Measurements from ENCODE around the gene CMTM4. TPM values are rescaled to one million over a fixed set of nuclear protein-coding genes. Genes with fewer than 3 reads are reported as not detected.

CMTM4 gene
- total RNA-seq, 1 experiment from 2014 or later = 110 TPM

DNA sequence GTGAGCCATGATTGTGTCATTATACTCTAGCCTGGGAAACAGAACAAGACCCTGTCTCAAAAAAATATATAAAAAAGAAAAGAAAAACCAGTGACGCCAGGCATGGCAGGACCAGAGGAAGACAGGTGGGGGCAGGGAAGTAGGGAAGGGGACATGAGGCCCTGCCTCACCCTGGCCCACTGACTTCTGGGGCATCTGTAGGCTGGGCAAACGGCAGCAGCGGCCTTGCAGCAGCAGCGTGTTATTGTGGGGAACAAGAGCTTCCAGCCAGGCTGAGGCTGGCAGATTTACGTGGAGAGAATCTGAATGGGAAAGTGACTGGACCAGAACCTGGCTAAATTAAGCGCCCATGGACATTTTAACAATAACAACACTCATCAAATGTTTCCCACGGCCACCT, 19.4 kb downstream of the CMTM4 start:
- no peak overlapping the region for H3K4me3 Mint-ChIP-seq (ENCODE audit: low read depth, unreplicated experiment)
- TF ChIP-seq, protein P1, sequence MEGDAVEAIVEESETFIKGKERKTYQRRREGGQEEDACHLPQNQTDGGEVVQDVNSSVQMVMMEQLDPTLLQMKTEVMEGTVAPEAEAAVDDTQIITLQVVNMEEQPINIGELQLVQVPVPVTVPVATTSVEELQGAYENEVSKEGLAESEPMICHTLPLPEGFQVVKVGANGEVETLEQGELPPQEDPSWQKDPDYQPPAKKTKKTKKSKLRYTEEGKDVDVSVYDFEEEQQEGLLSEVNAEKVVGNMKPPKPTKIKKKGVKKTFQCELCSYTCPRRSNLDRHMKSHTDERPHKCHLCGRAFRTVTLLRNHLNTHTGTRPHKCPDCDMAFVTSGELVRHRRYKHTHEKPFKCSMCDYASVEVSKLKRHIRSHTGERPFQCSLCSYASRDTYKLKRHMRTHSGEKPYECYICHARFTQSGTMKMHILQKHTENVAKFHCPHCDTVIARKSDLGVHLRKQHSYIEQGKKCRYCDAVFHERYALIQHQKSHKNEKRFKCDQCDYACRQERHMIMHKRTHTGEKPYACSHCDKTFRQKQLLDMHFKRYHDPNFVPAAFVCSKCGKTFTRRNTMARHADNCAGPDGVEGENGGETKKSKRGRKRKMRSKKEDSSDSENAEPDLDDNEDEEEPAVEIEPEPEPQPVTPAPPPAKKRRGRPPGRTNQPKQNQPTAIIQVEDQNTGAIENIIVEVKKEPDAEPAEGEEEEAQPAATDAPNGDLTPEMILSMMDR (IDR thresholded peaks at IDR 0.05; ENCODE audit: unreplicated experiment) = no peak
- BruUV-seq (replicated peaks) = no TSS peak
- H3K36me3 Mint-ChIP-seq (ENCODE audit: insufficient read depth, unreplicated experiment) = peaks cover 13% of the 10 kb centered on the region
- H3K4me1 Mint-ChIP-seq (ENCODE audit: low read depth, unreplicated experiment) = peaks cover 21% of the 10 kb centered on the region
- no peak overlapping the region for H3K27ac Mint-ChIP-seq (ENCODE audit: unreplicated experiment)
- intact Hi-C loops (cut with micrococcal nuclease; ENCODE audit: unreplicated experiment) = no loop called here
- no peak for DNase-seq
- H3K9me3 Mint-ChIP-seq (ENCODE audit: low read depth, unreplicated experiment) = no peaks in the 10 kb centered on the region
- CTCF ChIA-PET = no interaction called here
- H3K27me3 Mint-ChIP-seq (ENCODE audit: unreplicated experiment) = no peaks in the 10 kb centered on the region

DNA sequence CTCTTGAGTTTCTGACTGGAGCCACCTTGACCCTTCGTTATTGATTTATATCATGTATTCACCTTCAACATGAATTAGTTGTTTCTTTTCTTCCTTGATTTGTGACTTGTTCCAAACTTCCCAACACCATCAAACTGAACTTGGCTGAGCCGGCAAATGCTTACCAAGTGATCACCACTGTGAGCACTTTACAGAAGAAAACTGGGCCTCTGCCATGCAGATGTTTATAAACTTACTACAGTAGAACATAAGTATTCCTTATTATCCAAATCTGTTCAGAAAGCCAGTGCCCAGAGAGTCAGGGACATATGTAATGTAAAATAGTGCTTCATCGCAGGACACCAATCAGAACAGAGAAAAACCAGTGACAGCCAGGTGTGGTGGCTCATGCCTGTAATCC, 19.9 kb downstream of the CMTM4 start:
- TF ChIP-seq, protein P1 (IDR thresholded peaks at IDR 0.05; ENCODE audit: unreplicated experiment) = no peak
- Mint-ChIP-seq H3K27me3 (ENCODE audit: unreplicated experiment) (no peaks in the 10 kb centered on the region), H3K9me3 (ENCODE audit: low read depth, unreplicated experiment) (no peaks in the 10 kb centered on the region), H3K4me1 (ENCODE audit: low read depth, unreplicated experiment) (peaks cover 15% of the 10 kb centered on the region), H3K36me3 (ENCODE audit: insufficient read depth, unreplicated experiment) (peaks cover 10% of the 10 kb centered on the region), H3K4me3 (ENCODE audit: low read depth, unreplicated experiment) (no peak overlapping the region), H3K27ac (ENCODE audit: unreplicated experiment) (no peak overlapping the region)
- DNase-seq = no peak
- CTCF ChIA-PET = no interaction called here
- BruUV-seq (replicated peaks) = no TSS peak
- intact Hi-C loops (cut with micrococcal nuclease; ENCODE audit: unreplicated experiment) = no loop called here

DNA sequence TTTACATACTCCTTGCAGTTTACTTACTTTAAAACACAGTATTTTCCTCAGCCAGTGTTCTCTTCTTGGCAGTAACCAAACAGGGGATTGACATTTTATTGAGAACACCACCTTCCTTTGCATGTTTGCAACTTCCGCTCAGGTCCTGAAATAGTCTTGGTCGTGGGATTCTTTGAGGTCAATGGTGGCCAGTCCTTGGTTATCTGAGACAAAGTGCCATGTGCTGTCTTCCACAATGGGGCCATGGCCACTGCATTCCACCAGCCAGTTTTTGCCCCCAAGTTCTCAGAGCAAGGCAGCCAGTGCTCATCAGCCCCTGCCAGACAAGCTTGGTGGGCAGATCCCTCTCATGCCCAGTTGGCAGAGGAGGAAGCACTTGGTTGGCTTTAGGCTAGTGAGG, 22.9 kb downstream of the CMTM4 start:
- Mint-ChIP-seq H3K27ac (ENCODE audit: unreplicated experiment) (no peak overlapping the region), H3K9me3 (ENCODE audit: low read depth, unreplicated experiment) (peaks cover 2% of the 10 kb centered on the region), H3K36me3 (ENCODE audit: insufficient read depth, unreplicated experiment) (peaks cover 8% of the 10 kb centered on the region), H3K4me3 (ENCODE audit: low read depth, unreplicated experiment) (no peak overlapping the region), H3K27me3 (ENCODE audit: unreplicated experiment) (no peaks in the 10 kb centered on the region), H3K4me1 (ENCODE audit: low read depth, unreplicated experiment) (peaks cover 12% of the 10 kb centered on the region)
- TF ChIP-seq, protein P1 (IDR thresholded peaks at IDR 0.05; ENCODE audit: unreplicated experiment) = no peak
- DNase-seq = no peak
- intact Hi-C loops (cut with micrococcal nuclease; ENCODE audit: unreplicated experiment) = no loop called here
- CTCF ChIA-PET = interaction anchor here (1.0 kb wide), 1 partner anchor 11 kb away, joined by 3 read pairs; no protein-coding TSS in a partner anchor
- no TSS peak for BruUV-seq (replicated peaks)

DNA sequence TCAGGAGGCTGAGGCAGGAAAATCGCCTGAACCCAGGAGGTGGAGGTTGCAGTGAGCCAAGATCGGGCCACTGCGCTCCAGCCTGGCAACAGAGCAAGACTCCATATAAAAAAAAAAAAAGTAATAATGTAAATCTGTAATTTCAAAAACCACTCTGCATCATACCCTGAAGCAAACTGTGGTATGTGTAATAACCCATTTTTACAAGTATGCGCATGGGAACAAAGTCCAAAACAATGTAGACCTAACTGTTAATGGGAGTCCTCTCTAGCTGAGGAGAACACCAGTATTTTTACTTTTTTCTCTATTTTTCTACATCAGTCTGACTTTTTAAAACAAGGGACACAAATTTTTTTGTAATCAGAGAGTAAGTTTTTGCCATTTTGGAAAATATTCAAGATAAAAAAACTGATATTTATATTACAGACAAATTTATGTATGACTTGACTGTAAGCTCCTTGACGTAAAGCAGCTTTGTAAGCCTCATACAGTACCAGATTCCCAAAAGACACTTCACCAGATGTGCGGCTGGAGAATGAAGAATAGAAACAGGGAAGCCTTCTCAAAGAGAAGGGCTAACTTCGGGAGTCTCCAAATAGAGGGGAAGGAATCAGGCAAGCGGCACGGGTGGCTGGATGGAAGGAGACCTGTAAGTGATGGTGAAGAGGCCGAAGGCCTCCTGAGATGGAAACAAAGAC, 25.7 kb downstream of the CMTM4 start:
- peaks cover 2% of the 10 kb centered on the region for H3K9me3 Mint-ChIP-seq (ENCODE audit: low read depth, unreplicated experiment)
- intact Hi-C loops (cut with micrococcal nuclease; ENCODE audit: unreplicated experiment) = no loop called here
- no peak for DNase-seq
- H3K27ac Mint-ChIP-seq (ENCODE audit: unreplicated experiment) = no peak overlapping the region
- no peaks in the 10 kb centered on the region for H3K27me3 Mint-ChIP-seq (ENCODE audit: unreplicated experiment)
- H3K36me3 Mint-ChIP-seq (ENCODE audit: insufficient read depth, unreplicated experiment) = no peaks in the 10 kb centered on the region
- CTCF ChIA-PET = no interaction called here
- peaks cover under 1% of the 10 kb centered on the region for H3K4me1 Mint-ChIP-seq (ENCODE audit: low read depth, unreplicated experiment)
- TF ChIP-seq, protein P1 (IDR thresholded peaks at IDR 0.05; ENCODE audit: unreplicated experiment) = no peak
- BruUV-seq (replicated peaks) = no TSS peak
- H3K4me3 Mint-ChIP-seq (ENCODE audit: low read depth, unreplicated experiment) = no peak overlapping the region

All from Calu3 (cell line).